PFSK-1 (cell line): ENCODE measurements around the gene RNASE9.

Experiments used
- FOXP2 ChIP-seq: optimal IDR thresholded peaks from 2 replicates; pipeline ENCODE3; 2011; ENCODE audit warnings: borderline replicate concordance, control low read depth, inconsistent platforms; ENCODE audit not compliant: insufficient read depth; ENCODE audit errors: extremely low read length, extremely low read depth
- POLR2AphosphoS5 ChIP-seq: IDR thresholded peaks from 2 replicates; pipeline ENCODE4 v1.6.1; 2012; ENCODE audit warnings: low read depth, mild to moderate bottlenecking, control low read depth, low read length, moderate library complexity
- SIN3A ChIP-seq: IDR thresholded peaks from 2 replicates; pipeline ENCODE4 v1.6.1; 2012; ENCODE audit warnings: mild to moderate bottlenecking, low read length, moderate library complexity, borderline replicate concordance; ENCODE audit not compliant: insufficient read depth
- TAF1 ChIP-seq: IDR thresholded peaks from 2 replicates; pipeline ENCODE4 v1.6.1; 2012; ENCODE audit warnings: low read length, control low read depth, borderline replicate concordance; ENCODE audit not compliant: insufficient read depth
- TF ChIP-seq, protein P1 (sequence below), 2 experiments: IDR thresholded peaks; 2 replicates each; pipeline versions ENCODE4 v1.6.1 to v1.8.0; 2011 to 2012; ENCODE audit warnings: low read depth in 2 of 2, low read length in 2 of 2, control low read depth in 1 of 2, inconsistent platforms in 1 of 2, mild to moderate bottlenecking in 1 of 2, moderate library complexity in 1 of 2; ENCODE audit not compliant: insufficient read depth in 1 of 2

RNASE9 gene

DNA sequence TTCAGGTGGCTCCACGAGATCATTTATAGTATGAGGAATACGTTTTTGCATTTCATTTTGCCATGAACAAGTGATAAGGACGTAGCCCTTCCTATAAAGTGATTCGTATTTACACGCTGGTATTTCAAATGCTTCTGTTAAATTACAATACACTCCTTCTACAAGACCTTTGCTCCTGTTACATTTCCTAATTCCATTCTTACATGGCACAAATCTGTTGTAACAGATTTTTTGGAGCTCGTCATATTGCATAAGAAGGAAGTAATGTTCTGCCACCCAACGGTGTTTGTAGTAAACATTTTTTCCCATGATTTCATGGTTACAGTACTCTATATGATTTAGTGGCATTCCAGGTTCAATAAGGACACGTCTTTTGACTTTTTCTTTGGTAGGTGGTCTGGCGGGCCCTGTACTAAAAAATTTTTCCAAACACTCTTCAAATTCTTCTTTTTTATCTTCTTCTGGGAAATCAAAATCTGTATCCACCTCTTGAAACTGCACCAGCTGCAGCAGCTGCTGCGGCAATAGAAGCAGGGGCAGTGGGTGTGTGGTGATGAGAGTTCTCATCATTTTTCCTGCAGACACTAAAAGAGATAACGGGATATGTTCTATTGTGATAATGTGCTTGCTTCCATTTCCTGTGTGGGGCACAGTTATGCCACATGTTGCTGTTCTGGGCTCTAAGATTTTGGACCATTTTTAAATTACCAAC, 4.2 kb downstream of the RNASE9 start:
- TF ChIP-seq FOXP2: no peak
- TF ChIP-seq, protein P1, sequence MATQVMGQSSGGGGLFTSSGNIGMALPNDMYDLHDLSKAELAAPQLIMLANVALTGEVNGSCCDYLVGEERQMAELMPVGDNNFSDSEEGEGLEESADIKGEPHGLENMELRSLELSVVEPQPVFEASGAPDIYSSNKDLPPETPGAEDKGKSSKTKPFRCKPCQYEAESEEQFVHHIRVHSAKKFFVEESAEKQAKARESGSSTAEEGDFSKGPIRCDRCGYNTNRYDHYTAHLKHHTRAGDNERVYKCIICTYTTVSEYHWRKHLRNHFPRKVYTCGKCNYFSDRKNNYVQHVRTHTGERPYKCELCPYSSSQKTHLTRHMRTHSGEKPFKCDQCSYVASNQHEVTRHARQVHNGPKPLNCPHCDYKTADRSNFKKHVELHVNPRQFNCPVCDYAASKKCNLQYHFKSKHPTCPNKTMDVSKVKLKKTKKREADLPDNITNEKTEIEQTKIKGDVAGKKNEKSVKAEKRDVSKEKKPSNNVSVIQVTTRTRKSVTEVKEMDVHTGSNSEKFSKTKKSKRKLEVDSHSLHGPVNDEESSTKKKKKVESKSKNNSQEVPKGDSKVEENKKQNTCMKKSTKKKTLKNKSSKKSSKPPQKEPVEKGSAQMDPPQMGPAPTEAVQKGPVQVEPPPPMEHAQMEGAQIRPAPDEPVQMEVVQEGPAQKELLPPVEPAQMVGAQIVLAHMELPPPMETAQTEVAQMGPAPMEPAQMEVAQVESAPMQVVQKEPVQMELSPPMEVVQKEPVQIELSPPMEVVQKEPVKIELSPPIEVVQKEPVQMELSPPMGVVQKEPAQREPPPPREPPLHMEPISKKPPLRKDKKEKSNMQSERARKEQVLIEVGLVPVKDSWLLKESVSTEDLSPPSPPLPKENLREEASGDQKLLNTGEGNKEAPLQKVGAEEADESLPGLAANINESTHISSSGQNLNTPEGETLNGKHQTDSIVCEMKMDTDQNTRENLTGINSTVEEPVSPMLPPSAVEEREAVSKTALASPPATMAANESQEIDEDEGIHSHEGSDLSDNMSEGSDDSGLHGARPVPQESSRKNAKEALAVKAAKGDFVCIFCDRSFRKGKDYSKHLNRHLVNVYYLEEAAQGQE (IDR thresholded peaks at IDR 0.05; ENCODE audit: insufficient read depth in 1 of 2, low read depth in 2 of 2, low read length in 2 of 2): no peak
- no peak for TF ChIP-seq POLR2AphosphoS5
- TF ChIP-seq SIN3A: no peak
- no peak for TF ChIP-seq TAF1

DNA sequence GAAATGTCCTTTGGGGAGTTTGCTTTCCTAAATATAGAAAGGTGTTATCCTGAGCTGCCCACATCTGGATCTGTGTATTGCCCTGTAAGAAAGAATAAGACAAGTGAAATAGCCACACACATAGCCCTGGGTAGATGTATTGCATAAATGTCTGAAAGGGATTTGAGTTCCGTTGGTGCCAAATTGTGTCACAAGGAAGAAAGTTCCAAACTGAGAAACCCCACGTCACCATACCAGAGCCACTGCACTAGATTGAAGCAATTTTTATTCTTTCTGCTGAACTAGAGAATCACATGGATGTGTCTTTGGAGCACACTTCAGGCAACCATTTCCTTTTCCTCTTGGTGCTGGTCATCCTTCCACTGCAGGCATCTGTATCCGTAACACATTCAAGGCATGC, 5.0 kb downstream of the RNASE9 start:
- no peak for TF ChIP-seq TAF1
- no peak for TF ChIP-seq SIN3A
- no peak for TF ChIP-seq FOXP2
- no peak for TF ChIP-seq POLR2AphosphoS5
- TF ChIP-seq, protein P1 (IDR thresholded peaks at IDR 0.05; ENCODE audit: insufficient read depth in 1 of 2, low read depth in 2 of 2, low read length in 2 of 2): no peak

DNA sequence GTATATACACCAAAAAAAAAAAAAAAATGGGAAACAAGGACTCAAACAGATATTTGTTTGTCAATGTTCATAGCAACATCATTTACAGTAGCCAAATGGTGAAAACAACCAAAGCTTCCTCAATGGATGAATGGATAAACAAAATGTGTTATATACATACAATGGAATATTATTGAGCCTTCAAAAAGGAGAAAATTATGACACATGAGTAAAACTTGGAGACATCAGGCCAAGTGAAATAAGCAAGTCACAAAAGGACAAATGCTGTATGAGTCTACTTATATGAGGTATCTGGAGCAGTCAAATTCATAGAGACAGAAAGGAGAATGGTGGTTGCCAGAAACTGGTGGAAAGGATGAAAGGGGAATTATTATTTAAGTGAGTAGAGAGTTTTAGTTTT, 7.8 kb downstream of the RNASE9 start:
- TF ChIP-seq, protein P1 (IDR thresholded peaks at IDR 0.05; ENCODE audit: insufficient read depth in 1 of 2, low read depth in 2 of 2, low read length in 2 of 2): no peak
- TF ChIP-seq POLR2AphosphoS5 (no peak), FOXP2 (no peak), SIN3A (no peak), TAF1 (no peak)

DNA sequence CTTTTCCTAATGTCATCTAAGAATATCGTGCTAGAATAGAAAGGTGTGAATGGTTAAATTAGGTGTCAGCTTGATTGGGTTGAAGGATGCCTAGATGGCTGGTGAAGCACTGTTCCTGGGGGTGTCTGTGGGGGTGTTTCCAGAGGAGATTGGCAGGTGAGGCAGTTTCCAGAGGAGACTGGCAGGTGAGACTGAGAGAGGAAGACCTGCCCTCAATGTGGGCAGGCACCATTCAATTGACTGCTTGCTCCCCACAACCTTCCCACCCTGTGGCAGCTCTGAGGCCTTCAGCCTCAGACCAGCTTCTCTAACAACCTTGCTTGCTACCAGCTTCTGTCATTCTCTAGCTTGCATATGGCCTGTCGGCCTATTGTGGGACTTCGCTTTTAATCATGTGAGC, 9.2 kb downstream of the RNASE9 start:
- no peak for TF ChIP-seq TAF1

DNA sequence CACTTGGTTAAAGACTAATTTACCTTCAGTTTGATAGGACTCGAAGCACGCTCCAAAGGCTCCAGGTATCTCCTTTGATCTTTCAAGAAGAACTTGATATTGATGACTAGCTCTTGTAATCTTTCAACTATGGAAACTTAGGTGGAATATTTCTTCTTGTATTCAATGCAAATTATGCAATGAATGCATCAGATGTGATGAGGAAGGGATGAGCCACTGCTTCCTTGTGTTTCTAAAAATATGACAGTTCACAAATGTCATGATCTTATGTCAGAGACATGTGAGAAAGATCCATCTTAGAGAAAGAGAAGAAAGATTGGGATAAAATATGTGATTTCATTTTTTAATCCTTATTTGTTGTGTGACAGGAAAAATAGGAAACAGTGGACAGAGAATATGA, 9.9 kb downstream of the RNASE9 start:
- no peak for TF ChIP-seq SIN3A
- no peak for TF ChIP-seq FOXP2
- no peak for TF ChIP-seq TAF1
- TF ChIP-seq POLR2AphosphoS5: no peak
- TF ChIP-seq, protein P1 (IDR thresholded peaks at IDR 0.05; ENCODE audit: insufficient read depth in 1 of 2, low read depth in 2 of 2, low read length in 2 of 2): no peak
